Measurements from ENCODE around the gene SNTG2.

DNA sequence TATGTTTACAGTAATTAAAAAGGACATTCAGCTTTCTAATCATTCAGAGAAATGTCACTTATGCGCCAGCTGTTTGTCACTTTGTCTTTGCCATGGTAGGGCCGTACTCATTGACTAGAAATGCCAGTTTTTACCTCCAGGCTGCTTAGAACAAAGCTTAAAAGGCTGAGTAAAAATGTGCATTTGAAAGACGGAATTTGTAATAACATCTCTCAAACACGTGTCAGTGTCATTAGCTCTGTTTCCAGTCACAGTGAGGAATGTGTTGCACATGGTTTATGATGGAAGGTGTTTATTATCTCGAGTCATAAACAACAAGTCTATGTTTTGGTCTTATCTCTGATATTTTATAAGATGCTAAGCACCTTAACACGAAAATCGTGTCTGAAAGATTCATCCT is 118.2 kb downstream of the SNTG2 start:
- TF ChIP-seq, protein P1, sequence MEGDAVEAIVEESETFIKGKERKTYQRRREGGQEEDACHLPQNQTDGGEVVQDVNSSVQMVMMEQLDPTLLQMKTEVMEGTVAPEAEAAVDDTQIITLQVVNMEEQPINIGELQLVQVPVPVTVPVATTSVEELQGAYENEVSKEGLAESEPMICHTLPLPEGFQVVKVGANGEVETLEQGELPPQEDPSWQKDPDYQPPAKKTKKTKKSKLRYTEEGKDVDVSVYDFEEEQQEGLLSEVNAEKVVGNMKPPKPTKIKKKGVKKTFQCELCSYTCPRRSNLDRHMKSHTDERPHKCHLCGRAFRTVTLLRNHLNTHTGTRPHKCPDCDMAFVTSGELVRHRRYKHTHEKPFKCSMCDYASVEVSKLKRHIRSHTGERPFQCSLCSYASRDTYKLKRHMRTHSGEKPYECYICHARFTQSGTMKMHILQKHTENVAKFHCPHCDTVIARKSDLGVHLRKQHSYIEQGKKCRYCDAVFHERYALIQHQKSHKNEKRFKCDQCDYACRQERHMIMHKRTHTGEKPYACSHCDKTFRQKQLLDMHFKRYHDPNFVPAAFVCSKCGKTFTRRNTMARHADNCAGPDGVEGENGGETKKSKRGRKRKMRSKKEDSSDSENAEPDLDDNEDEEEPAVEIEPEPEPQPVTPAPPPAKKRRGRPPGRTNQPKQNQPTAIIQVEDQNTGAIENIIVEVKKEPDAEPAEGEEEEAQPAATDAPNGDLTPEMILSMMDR (conservative IDR thresholded peaks at IDR 0.05; ENCODE audit: low read length), result no peak
- TF ChIP-seq EZH2phosphoT487 (IDR thresholded peaks at IDR 0.05; ENCODE audit: borderline replicate concordance, low read depth, low read length), result no peak
